ENCODE data around the gene RBP7. TPM values are rescaled to one million over a fixed set of nuclear protein-coding genes. Genes with fewer than 3 reads are reported as not detected.

The RBP7 gene
- total RNA-seq, 1 experiment from 2014 or later: 28.9 TPM

DNA sequence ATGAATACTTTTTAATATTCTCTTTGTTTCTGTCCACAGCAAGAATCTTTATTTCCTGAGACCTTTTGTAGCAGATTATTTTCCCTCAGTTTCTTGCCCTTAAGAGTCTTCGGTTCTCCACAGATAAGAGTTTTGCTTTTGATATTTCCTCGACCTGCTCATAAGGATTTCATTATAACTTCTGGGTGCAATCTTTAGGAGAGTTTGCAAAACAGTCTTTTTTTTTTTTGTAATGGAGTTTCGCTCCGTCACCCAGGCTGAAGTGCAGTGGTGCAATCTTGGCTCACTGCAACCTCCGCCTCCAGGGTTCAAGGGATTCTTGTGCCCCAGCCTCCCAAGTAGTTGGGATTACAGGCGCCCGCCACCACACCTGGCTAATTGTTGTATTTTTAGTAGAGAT, 25.6 kb downstream of the RBP7 start:
- no peaks in the 10 kb centered on the region for H3K4me1 ChIP-seq (ENCODE audit: control insufficient read depth, insufficient read depth, low read length)
- ATAC-seq: no peak
- no peak for DNase-seq (ENCODE audit: low read depth, low spot score)
- H3K36me3 ChIP-seq (ENCODE audit: control insufficient read depth, insufficient read depth, low read length): no peaks in the 10 kb centered on the region
- no peaks in the 10 kb centered on the region for H3K27me3 ChIP-seq (ENCODE audit: control insufficient read depth, insufficient read depth, low read length)
- H3K4me3 ChIP-seq (ENCODE audit: low read depth in 2 of 2, low read length in 2 of 2): no peak overlapping the region
- no peaks in the 10 kb centered on the region for H3K9me3 ChIP-seq (ENCODE audit: control insufficient read depth, insufficient read depth, low read depth, low read length)
- in situ Hi-C loops (cut with HindIII; ENCODE audit: low pct_unique_long_range_greater_than_20kb, low sequenced_read_pairs) (no loop called here), intact Hi-C loops (cut with micrococcal nuclease; ENCODE audit: unreplicated experiment) (no loop called here)
- ChIA-PET POLR2A (no interaction called here), CTCF (no interaction called here)
- no peak for TF ChIP-seq POLR2AphosphoS5 (IDR thresholded peaks at IDR 0.05; ENCODE audit: low read depth, low read length)
- TF ChIP-seq TCF7L2 (IDR thresholded peaks at IDR 0.05; ENCODE audit: low read depth, low read length): no peak
- TF ChIP-seq, protein P1, sequence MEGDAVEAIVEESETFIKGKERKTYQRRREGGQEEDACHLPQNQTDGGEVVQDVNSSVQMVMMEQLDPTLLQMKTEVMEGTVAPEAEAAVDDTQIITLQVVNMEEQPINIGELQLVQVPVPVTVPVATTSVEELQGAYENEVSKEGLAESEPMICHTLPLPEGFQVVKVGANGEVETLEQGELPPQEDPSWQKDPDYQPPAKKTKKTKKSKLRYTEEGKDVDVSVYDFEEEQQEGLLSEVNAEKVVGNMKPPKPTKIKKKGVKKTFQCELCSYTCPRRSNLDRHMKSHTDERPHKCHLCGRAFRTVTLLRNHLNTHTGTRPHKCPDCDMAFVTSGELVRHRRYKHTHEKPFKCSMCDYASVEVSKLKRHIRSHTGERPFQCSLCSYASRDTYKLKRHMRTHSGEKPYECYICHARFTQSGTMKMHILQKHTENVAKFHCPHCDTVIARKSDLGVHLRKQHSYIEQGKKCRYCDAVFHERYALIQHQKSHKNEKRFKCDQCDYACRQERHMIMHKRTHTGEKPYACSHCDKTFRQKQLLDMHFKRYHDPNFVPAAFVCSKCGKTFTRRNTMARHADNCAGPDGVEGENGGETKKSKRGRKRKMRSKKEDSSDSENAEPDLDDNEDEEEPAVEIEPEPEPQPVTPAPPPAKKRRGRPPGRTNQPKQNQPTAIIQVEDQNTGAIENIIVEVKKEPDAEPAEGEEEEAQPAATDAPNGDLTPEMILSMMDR (IDR thresholded peaks at IDR 0.05): no peak
- TF ChIP-seq, protein P2, sequence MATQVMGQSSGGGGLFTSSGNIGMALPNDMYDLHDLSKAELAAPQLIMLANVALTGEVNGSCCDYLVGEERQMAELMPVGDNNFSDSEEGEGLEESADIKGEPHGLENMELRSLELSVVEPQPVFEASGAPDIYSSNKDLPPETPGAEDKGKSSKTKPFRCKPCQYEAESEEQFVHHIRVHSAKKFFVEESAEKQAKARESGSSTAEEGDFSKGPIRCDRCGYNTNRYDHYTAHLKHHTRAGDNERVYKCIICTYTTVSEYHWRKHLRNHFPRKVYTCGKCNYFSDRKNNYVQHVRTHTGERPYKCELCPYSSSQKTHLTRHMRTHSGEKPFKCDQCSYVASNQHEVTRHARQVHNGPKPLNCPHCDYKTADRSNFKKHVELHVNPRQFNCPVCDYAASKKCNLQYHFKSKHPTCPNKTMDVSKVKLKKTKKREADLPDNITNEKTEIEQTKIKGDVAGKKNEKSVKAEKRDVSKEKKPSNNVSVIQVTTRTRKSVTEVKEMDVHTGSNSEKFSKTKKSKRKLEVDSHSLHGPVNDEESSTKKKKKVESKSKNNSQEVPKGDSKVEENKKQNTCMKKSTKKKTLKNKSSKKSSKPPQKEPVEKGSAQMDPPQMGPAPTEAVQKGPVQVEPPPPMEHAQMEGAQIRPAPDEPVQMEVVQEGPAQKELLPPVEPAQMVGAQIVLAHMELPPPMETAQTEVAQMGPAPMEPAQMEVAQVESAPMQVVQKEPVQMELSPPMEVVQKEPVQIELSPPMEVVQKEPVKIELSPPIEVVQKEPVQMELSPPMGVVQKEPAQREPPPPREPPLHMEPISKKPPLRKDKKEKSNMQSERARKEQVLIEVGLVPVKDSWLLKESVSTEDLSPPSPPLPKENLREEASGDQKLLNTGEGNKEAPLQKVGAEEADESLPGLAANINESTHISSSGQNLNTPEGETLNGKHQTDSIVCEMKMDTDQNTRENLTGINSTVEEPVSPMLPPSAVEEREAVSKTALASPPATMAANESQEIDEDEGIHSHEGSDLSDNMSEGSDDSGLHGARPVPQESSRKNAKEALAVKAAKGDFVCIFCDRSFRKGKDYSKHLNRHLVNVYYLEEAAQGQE (IDR thresholded peaks at IDR 0.05; ENCODE audit: insufficient read depth in 1 of 2, low read depth in 2 of 2, low read length in 1 of 2): no peak
- TF ChIP-seq SIN3A (IDR thresholded peaks at IDR 0.05; ENCODE audit: borderline replicate concordance, insufficient read depth, low read depth, low read length): no peak
- no peak overlapping the region for H3K27ac ChIP-seq (ENCODE audit: low read length)
- BruUV-seq (replicated peaks): no TSS peak

DNA sequence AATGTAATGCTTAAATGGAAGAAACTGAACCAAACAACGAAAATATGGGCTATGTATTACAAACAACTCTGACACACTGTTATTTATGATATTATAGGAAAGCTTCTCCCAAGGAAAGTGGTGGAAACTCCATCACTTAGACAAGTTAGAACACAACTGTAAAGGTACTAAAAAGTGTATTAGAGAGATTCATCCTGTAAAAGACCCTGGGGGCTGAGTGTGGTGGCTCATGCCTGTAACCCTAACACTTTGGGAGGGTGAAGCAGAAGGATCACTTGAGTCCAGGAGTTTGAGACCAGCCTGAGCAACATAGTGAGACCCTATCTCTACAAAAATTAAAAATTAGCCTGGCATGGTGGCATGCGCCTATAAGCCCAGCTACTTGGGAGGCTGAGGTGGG, 28.3 kb downstream of the RBP7 start:
- ATAC-seq (no peak), DNase-seq (ENCODE audit: low read depth, low spot score) (no peak)
- in situ Hi-C loops (cut with HindIII; ENCODE audit: low pct_unique_long_range_greater_than_20kb, low sequenced_read_pairs): no loop called here
- H3K4me1 ChIP-seq (ENCODE audit: control insufficient read depth, insufficient read depth, low read length): no peaks in the 10 kb centered on the region; the same call in 1 of the 2 replicates
- CTCF ChIA-PET: no interaction called here
- no peaks in the 10 kb centered on the region for H3K9me3 ChIP-seq (ENCODE audit: control insufficient read depth, insufficient read depth, low read depth, low read length)
- H3K27me3 ChIP-seq (ENCODE audit: control insufficient read depth, insufficient read depth, low read length): no peaks in the 10 kb centered on the region
- BruUV-seq (replicated peaks): no TSS peak
- intact Hi-C loops (cut with micrococcal nuclease; ENCODE audit: unreplicated experiment): no loop called here
- no peak overlapping the region for H3K27ac ChIP-seq (ENCODE audit: low read length)
- TF ChIP-seq, protein P2 (IDR thresholded peaks at IDR 0.05; ENCODE audit: insufficient read depth in 1 of 2, low read depth in 2 of 2, low read length in 1 of 2): no peak
- TF ChIP-seq POLR2AphosphoS5 (IDR thresholded peaks at IDR 0.05; ENCODE audit: low read depth, low read length): no peak
- TF ChIP-seq, protein P1 (IDR thresholded peaks at IDR 0.05): no peak
- TF ChIP-seq SIN3A (IDR thresholded peaks at IDR 0.05; ENCODE audit: borderline replicate concordance, insufficient read depth, low read depth, low read length): no peak
- no peak for TF ChIP-seq TCF7L2 (IDR thresholded peaks at IDR 0.05; ENCODE audit: low read depth, low read length)
- H3K36me3 ChIP-seq (ENCODE audit: control insufficient read depth, insufficient read depth, low read length): no peaks in the 10 kb centered on the region
- H3K4me3 ChIP-seq (ENCODE audit: low read depth in 2 of 2, low read length in 2 of 2): no peak overlapping the region
- POLR2A ChIA-PET: interaction anchor here (0.6 kb wide), 1 partner anchor 1036 kb away, joined by 3 read pairs; no protein-coding TSS in a partner anchor

All from Panc1 (cell line).